Uterus (tissue), 4 donors: Measurements from ENCODE around the gene ZFAND2B. TPM values are rescaled to one million over a fixed set of nuclear protein-coding genes. Genes with fewer than 3 reads are reported as not detected.

Source experiments
- DNase-seq, 2 donors: peaks; one replicate each; pipeline ENCODE4 v3.0.0-alpha.2; 2019 to 2020
- H3K27ac ChIP-seq, 2 donors: fragments of 200-600 bp; sonication (generic); 1 replicate in 1 of 2; 2 replicates in 1 of 2; pipeline ENCODE4 v1.5.1; 2016 to 2018
- H3K27me3 ChIP-seq, 2 donors: fragments of 200-600 bp; sonication (generic); one replicate each; pipeline ENCODE4 v1.5.1; 2018 to 2019; ENCODE audit warnings: control low read depth in 1 of 2
- H3K36me3 ChIP-seq, 2 donors: fragments of 200-600 bp; sonication (generic); one replicate each; pipeline ENCODE4 v1.5.1; 2019; ENCODE audit warnings: control low read depth in 1 of 2
- H3K4me1 ChIP-seq, 2 donors: fragments of 200-600 bp; sonication (generic); one replicate each; pipeline ENCODE4 v1.5.1; 2018 to 2019; ENCODE audit warnings: control low read depth in 1 of 2
- H3K4me3 ChIP-seq, 2 donors: fragments of 200-600 bp; sonication (generic); 1 replicate in 1 of 2; 2 replicates in 1 of 2; pipeline ENCODE4 v1.5.1; 2018 to 2019; ENCODE audit warnings: mild to moderate bottlenecking in 1 of 2
- H3K9me3 ChIP-seq, 2 donors: fragments of 200-600 bp; sonication (generic); one replicate each; pipeline ENCODE4 v1.5.1; 2019; ENCODE audit warnings: control low read depth in 1 of 2
- CTCF ChIP-seq, 4 experiments: fragments of 200-600 bp in 2 of 4; fragments of 450-650 bp in 2 of 4; sonication (generic) in 2 of 4; IDR thresholded peaks; one replicate each; pipeline ENCODE4 v1.5.1; 2016 to 2019; ENCODE audit warnings: antibody characterized with exemption in 4 of 4, mild to moderate bottlenecking in 2 of 4, moderate library complexity in 1 of 4
- POLR2A ChIP-seq, 2 donors: fragments of 450-650 bp; IDR thresholded peaks; one replicate each; pipeline ENCODE4 v1.6.1; 2016; ENCODE audit warnings: antibody characterized with exemption in 2 of 2, mild to moderate bottlenecking in 1 of 2, moderate library complexity in 1 of 2
- intact Hi-C: fragments of 100-400 bp; cut with DNase I; formaldehyde crosslinking; loops from one replicate; pipeline ENCODE4 v1.15.1; 2023; ENCODE audit warnings: low total_unique reads
- total RNA-seq, 4 donors: library from RNA; depleted of rRNA in 3 of 4; stranded (reverse); fragments of >200 nt in 3 of 4; gene quantifications; one replicate each; pipeline versions ENCODE4 v1.1.0 to v1.2.4, GENCODE V29; 2014 to 2023
- donor health status: DM: yes; HTN: yes; CAD: no.

The ZFAND2B gene
- total RNA-seq, 4 donors from 2014 or later: 21.7 to 212 (median 45.2) TPM

GRCh38 chr2:219182331-219183150, 24.0 kb upstream of the ZFAND2B start:
- intact Hi-C loops: loop anchor here (5.0 kb wide), 1 partner anchor 35 kb away; the partner anchor contains the start of gene ABCB6
- H3K4me1 ChIP-seq: peaks cover 0 to 7% of the 10 kb centered on the region in 2 donors
- TF ChIP-seq CTCF (IDR thresholded peaks at IDR 0.05) (no peak), POLR2A (IDR thresholded peaks at IDR 0.05) (no peak)
- H3K36me3 ChIP-seq: no peaks in the 10 kb centered on the region
- no peak overlapping the region for H3K4me3 ChIP-seq
- no peaks in the 10 kb centered on the region for H3K27me3 ChIP-seq
- H3K9me3 ChIP-seq: no peaks in the 10 kb centered on the region
- H3K27ac ChIP-seq: no peak overlapping the region
- DNase-seq: no peak

DNA sequence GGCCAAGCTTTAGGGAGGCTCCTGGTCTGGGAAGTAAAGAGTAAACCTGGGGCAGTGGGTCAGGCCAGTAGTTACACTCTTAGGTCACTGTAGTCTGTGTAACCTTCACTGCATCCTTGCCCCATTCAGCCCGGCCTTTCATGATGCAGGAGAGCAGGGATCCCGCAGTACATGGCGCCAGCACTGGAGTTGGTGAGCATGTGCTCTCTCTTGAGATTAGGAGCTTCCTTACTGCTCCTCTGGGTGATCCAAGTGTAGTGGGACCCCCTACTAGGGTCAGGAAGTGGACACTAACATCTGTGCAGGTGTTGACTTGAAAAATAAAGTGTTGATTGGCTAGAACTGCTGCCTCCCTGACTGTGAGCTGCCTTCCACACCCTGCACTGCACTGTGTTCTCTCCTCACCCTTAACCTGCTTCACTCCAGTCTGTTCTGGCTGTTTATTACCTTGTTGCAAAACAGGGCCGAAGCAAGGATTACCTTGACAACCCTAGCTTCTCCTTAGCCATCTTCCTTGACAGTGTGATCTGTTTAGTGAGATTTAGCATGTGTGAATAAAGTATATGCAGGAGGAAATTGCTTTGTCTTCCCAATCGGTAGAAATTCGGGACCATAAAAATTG, 23.3 kb upstream of the ZFAND2B start:
- Histone ChIP-seq H3K4me1 (peaks cover 0 to 7% of the 10 kb centered on the region in 2 donors), H3K36me3 (no peaks in the 10 kb centered on the region), H3K27me3 (no peaks in the 10 kb centered on the region), H3K4me3 (no peak overlapping the region), H3K9me3 (no peaks in the 10 kb centered on the region), H3K27ac (no peak overlapping the region)
- TF ChIP-seq CTCF (IDR thresholded peaks at IDR 0.05): no peak
- TF ChIP-seq POLR2A (IDR thresholded peaks at IDR 0.05): no peak
- intact Hi-C loops: loop anchor here (5.0 kb wide), 1 partner anchor 34 kb away; the partner anchor contains the start of gene ABCB6
- no peak for DNase-seq

DNA sequence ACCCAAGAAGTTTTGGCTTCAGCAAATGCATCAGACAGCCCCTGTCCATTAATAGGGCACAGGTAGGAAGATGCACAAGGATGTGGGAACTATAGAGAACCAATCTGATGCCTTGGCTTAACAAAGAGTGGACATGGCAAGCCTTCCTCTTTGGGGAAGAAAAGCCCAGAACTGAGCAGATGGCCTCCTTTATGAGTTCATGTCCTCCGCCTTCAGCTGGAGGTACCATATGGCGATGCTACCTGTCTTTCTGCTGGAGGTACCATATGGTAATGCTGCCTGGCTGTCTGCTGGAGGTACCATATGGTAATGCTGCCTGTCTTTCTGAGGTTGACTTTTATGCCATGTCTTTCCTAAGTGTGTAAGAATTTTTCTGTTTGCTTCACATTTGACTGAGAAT, 22.5 kb upstream of the ZFAND2B start:
- Histone ChIP-seq H3K4me3 (no peak overlapping the region), H3K36me3 (no peaks in the 10 kb centered on the region), H3K4me1 (peaks cover 0 to 3% of the 10 kb centered on the region in 2 donors), H3K27ac (no peak overlapping the region), H3K27me3 (no peaks in the 10 kb centered on the region), H3K9me3 (no peaks in the 10 kb centered on the region)
- intact Hi-C loops: loop anchor here (5.0 kb wide), 1 partner anchor 33 kb away; the partner anchor contains the start of gene ABCB6
- TF ChIP-seq POLR2A (IDR thresholded peaks at IDR 0.05) (no peak), CTCF (IDR thresholded peaks at IDR 0.05) (no peak)
- DNase-seq: no peak

- intact Hi-C loops: no loop called here
- no peak for TF ChIP-seq CTCF (IDR thresholded peaks at IDR 0.05)
- no peak for TF ChIP-seq POLR2A (IDR thresholded peaks at IDR 0.05)
- Histone ChIP-seq H3K4me3 (no peak overlapping the region), H3K27me3 (no peaks in the 10 kb centered on the region), H3K4me1 (no peaks in the 10 kb centered on the region), H3K9me3 (no peaks in the 10 kb centered on the region), H3K36me3 (no peaks in the 10 kb centered on the region), H3K27ac (no peak overlapping the region)
- DNase-seq: no peak
Measured at GRCh38 chr2:219186754-219187456, 19.7 kb upstream of the ZFAND2B start.
